A549 (cell line): ENCODE measurements around the gene ENAH. TPM values are rescaled to one million over a fixed set of nuclear protein-coding genes. Genes with fewer than 3 reads are reported as not detected.
A peak's percentile ranks its signal among the peaks of the same experiment; 100 is the strongest.

Experiments used
- ATAC-seq, 2 experiments: fragments of 200-7000 bp in 1 of 2; fragments of >200 bp in 1 of 2; cut with Nextera tagmentation in 1 of 2; cut with Tn5 transposase in 1 of 2; 3 replicates each; pipeline versions ENCODE4 v1.8.0 to v1.9.1; 2018 to 2020; ENCODE audit warnings: mild to moderate bottlenecking in 1 of 2, moderate library complexity in 1 of 2
- CTCF ChIA-PET: fragments of 300-600 bp; sonication (Branson Sonifier 250); formaldehyde crosslinking; extraction: SDS; loops from one replicate; lab custom pipeline; 2021; ENCODE audit warnings: antibody characterized with exemption, inconsistent platforms; lab: Yijun Ruan, JAX
- POLR2A ChIA-PET: fragments of 350-600 bp; formaldehyde crosslinking; extraction: SDS; loops from one replicate; lab custom pipeline; 2021; ENCODE audit warnings: antibody characterized with exemption, inconsistent platforms; lab: Yijun Ruan, JAX
- DNase-seq, 2 experiments: peaks; one replicate each; pipeline versions ENCODE4 v3.0.0 to v3.0.0-alpha.2; 2011 to 2016; ENCODE audit warnings: low read depth in 1 of 2, low spot score in 1 of 2
- FAIRE-seq: peaks from 2 replicates; lab custom pipeline; 2011; peaks lifted over from hg19 to GRCh38; lab: Jason Lieb, UNC
- H3K27ac ChIP-seq, 2 experiments: fragments of >200 bp; sonication (Bioruptor Twin); formaldehyde crosslinking; 3 replicates each; pipeline ENCODE4 v1.5.1; 2016 to 2017
- H3K4me1 ChIP-seq: fragments of >200 bp; sonication (Bioruptor Twin); formaldehyde crosslinking; 3 replicates; pipeline ENCODE4 v1.6.1; 2016
- H3K4me2 ChIP-seq: fragments of >200 bp; sonication (Bioruptor Twin); formaldehyde crosslinking; 3 replicates; pipeline ENCODE4 v1.6.1; 2016
- H3K4me3 ChIP-seq: fragments of >200 bp; sonication (Bioruptor Twin); formaldehyde crosslinking; 3 replicates; pipeline ENCODE4 v1.5.1; 2016
- H3K9me3 ChIP-seq: fragments of >200 bp; sonication (Bioruptor Twin); formaldehyde crosslinking; 3 replicates; pipeline ENCODE4 v1.6.1; 2016
- BHLHE40 ChIP-seq: IDR thresholded peaks from 2 replicates; pipeline ENCODE4 v1.6.1; 2012; ENCODE audit warnings: low read depth, low read length, inconsistent platforms
- CHD4 ChIP-seq: fragments of 200-600 bp; sonication (generic); IDR thresholded peaks from 2 replicates; pipeline ENCODE4 v1.6.1; 2016; ENCODE audit warnings: antibody characterized with exemption, mild to moderate bottlenecking, borderline replicate concordance
- HOXB13 ChIP-seq: fragments of 250-450 bp; sonication (Bioruptor Pico); IDR thresholded peaks from 2 replicates; pipeline ENCODE4 v1.5.0; 2020; ENCODE audit warnings: low read depth, mild to moderate bottlenecking, moderate library complexity
- JUN ChIP-seq, 2 experiments: fragments of >200 bp; sonication (Bioruptor Twin); formaldehyde crosslinking; IDR thresholded peaks; 2 replicates in 1 of 2; 3 replicates in 1 of 2; pipeline ENCODE4 v1.6.1; 2016 to 2017
- JUNB ChIP-seq: fragments of >200 bp; sonication (Bioruptor Twin); formaldehyde crosslinking; IDR thresholded peaks from 2 replicates; pipeline ENCODE4 v1.6.1; 2016
- KDM1A ChIP-seq: fragments of 200-600 bp; sonication (generic); IDR thresholded peaks from 2 replicates; pipeline ENCODE4 v1.6.1; 2016; ENCODE audit warnings: low read depth, mild to moderate bottlenecking
- KDM5A ChIP-seq: fragments of 200-600 bp; sonication (generic); IDR thresholded peaks from 2 replicates; pipeline ENCODE4 v1.6.1; 2016; ENCODE audit warnings: antibody characterized with exemption, mild to moderate bottlenecking
- MAFK ChIP-seq: fragments of 450-650 bp; IDR thresholded peaks from 2 replicates; pipeline ENCODE4 v1.6.1; 2014; ENCODE audit not compliant: partially characterized antibody
- NFE2L2 ChIP-seq: fragments of 150-350 bp; conservative IDR thresholded peaks from 2 replicates; pipeline ENCODE4 v1.6.1; 2014; ENCODE audit warnings: low read length
- POLR2A ChIP-seq: IDR thresholded peaks from 2 replicates; pipeline ENCODE4 v1.6.1; 2012; ENCODE audit warnings: mild to moderate bottlenecking, low read length
- RAD21 ChIP-seq, 2 experiments: fragments of >200 bp in 1 of 2; sonication (Bioruptor Twin) in 1 of 2; formaldehyde crosslinking in 1 of 2; IDR thresholded peaks in 1 of 2; conservative IDR thresholded peaks in 1 of 2; 2 replicates in 1 of 2; 3 replicates in 1 of 2; pipeline ENCODE4 v1.6.1; 2012 to 2018; ENCODE audit warnings: inconsistent platforms in 1 of 2
- RARB ChIP-seq: fragments of 250-450 bp; sonication (Bioruptor Pico); IDR thresholded peaks from 2 replicates; pipeline ENCODE4 v1.8.0; 2021; ENCODE audit warnings: mild to moderate bottlenecking, moderate library complexity
- RCOR1 ChIP-seq: fragments of 150-350 bp; IDR thresholded peaks from 2 replicates; pipeline ENCODE4 v1.6.1; 2014; ENCODE audit warnings: antibody characterized with exemption, low read length, low read depth
- RFX5 ChIP-seq: fragments of 450-650 bp; IDR thresholded peaks from 2 replicates; pipeline ENCODE4 v1.7.1; 2014; ENCODE audit warnings: antibody characterized with exemption, mild to moderate bottlenecking, moderate library complexity
- SMC3 ChIP-seq: fragments of >200 bp; sonication (Bioruptor Twin); formaldehyde crosslinking; IDR thresholded peaks from 3 replicates; pipeline ENCODE4 v1.6.1; 2018; ENCODE audit warnings: inconsistent platforms
- SREBF2 ChIP-seq: fragments of 450-650 bp; IDR thresholded peaks from 2 replicates; pipeline ENCODE4 v1.6.1; 2014; ENCODE audit warnings: mild to moderate bottlenecking, moderate library complexity
- TFCP2L1 ChIP-seq: fragments of 250-450 bp; sonication (Bioruptor Pico); IDR thresholded peaks from 2 replicates; pipeline ENCODE4 v1.5.0; 2021; ENCODE audit warnings: mild to moderate bottlenecking
- TP53 ChIP-seq: fragments of 250-450 bp; sonication (Bioruptor Pico); IDR thresholded peaks from 2 replicates; pipeline ENCODE4 v1.5.0; 2021; ENCODE audit warnings: mild to moderate bottlenecking, moderate library complexity
- ZC3H11A ChIP-seq: fragments of 450-650 bp; IDR thresholded peaks from 2 replicates; pipeline ENCODE4 v1.6.1; 2014; ENCODE audit warnings: antibody characterized with exemption, mild to moderate bottlenecking
- ZNF302 ChIP-seq: fragments of 250-450 bp; sonication (Bioruptor Pico); IDR thresholded peaks from 2 replicates; pipeline ENCODE4 v1.9.0; 2021; ENCODE audit warnings: inconsistent platforms, mild to moderate bottlenecking, moderate library complexity
- ZSCAN20 ChIP-seq: fragments of 250-450 bp; sonication (Bioruptor Pico); IDR thresholded peaks from 2 replicates; pipeline ENCODE4 v1.8.0; 2022; ENCODE audit warnings: mild to moderate bottlenecking, moderate library complexity
- WGBS: methylation state at CpG from one replicate; pipeline ENCODE4 v1.1.6; 2017; ENCODE audit errors: missing lambda C conversion rate; 5-methylcytosine and 5-hydroxymethylcytosine counted together
- polyA plus RNA-seq, 4 experiments: library from polyadenylated mRNA; depleted of rRNA in 3 of 4; stranded (reverse); fragments of >200 nt; fragmentation: RNase III in 1 of 4; extraction: RNeasy Plus Mini Kit Qiagen cat#74134 plus additional on column Dnase treatment in 1 of 4; gene quantifications; 2 replicates in 3 of 4; 3 replicates in 1 of 4; pipeline ENCODE4 v1.2.3, GENCODE V29; 2011 to 2017
- TF ChIP-seq, protein P1 (sequence below): fragments of 250-450 bp; sonication (Bioruptor Pico); IDR thresholded peaks from 2 replicates; pipeline ENCODE4 v1.5.0; 2021; ENCODE audit warnings: mild to moderate bottlenecking, moderate library complexity, borderline replicate concordance
- TF ChIP-seq, protein P2 (sequence below): fragments of 150-350 bp; IDR thresholded peaks from 2 replicates; pipeline ENCODE4 v1.6.1; 2014; ENCODE audit warnings: low read depth, mild to moderate bottlenecking, low read length
- TF ChIP-seq, protein P3 (sequence below): fragments of 200-600 bp; sonication (generic); IDR thresholded peaks from 2 replicates; pipeline ENCODE4 v1.6.1; 2016; ENCODE audit warnings: antibody characterized with exemption, mild to moderate bottlenecking, moderate library complexity
- TF ChIP-seq, protein P4 (sequence below): fragments of >200 bp; sonication (Bioruptor Twin); formaldehyde crosslinking; IDR thresholded peaks from 2 replicates; pipeline ENCODE4 v1.6.1; 2016

ENAH gene
- polyA plus RNA-seq, 2 of the 4 experiments (the other 2 are of a cell fraction), result 142 to 155 TPM

DNA sequence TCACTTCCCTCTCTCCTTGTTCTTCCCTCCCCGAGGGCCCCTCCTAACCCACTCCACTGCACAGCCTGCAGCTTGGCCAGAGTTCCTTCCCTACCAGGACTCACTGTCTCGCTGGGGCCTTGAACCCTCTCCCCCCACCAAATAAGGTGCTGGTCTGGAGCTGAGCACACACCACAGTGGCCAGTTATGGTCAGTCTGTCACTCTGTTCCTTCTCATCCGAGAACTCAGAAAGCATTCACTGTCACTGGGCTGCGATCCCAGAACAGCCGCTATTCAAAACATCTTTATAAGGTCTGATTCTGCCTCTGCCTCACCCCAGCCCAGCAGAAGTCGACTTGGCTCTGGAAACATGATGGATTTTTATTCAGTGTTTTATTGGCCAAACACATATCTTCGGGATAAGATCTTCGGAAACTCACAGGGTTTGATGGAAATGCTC lies 205.3 kb downstream of the ENAH start:
- no peak for FAIRE-seq
- TF ChIP-seq ZNF302 (CRISPR knock-in tag), result no peak
- TF ChIP-seq, protein P1, sequence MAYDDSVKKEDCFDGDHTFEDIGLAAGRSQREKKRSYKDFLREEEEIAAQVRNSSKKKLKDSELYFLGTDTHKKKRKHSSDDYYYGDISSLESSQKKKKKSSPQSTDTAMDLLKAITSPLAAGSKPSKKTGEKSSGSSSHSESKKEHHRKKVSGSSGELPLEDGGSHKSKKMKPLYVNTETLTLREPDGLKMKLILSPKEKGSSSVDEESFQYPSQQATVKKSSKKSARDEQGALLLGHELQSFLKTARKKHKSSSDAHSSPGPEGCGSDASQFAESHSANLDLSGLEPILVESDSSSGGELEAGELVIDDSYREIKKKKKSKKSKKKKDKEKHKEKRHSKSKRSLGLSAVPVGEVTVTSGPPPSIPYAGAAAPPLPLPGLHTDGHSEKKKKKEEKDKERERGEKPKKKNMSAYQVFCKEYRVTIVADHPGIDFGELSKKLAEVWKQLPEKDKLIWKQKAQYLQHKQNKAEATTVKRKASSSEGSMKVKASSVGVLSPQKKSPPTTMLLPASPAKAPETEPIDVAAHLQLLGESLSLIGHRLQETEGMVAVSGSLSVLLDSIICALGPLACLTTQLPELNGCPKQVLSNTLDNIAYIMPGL (CRISPR knock-in tag), result no peak
- no peak for TF ChIP-seq HOXB13 (CRISPR knock-in tag)
- TF ChIP-seq, protein P2, sequence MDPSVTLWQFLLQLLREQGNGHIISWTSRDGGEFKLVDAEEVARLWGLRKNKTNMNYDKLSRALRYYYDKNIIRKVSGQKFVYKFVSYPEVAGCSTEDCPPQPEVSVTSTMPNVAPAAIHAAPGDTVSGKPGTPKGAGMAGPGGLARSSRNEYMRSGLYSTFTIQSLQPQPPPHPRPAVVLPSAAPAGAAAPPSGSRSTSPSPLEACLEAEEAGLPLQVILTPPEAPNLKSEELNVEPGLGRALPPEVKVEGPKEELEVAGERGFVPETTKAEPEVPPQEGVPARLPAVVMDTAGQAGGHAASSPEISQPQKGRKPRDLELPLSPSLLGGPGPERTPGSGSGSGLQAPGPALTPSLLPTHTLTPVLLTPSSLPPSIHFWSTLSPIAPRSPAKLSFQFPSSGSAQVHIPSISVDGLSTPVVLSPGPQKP, result no peak
- TF ChIP-seq, protein P3, sequence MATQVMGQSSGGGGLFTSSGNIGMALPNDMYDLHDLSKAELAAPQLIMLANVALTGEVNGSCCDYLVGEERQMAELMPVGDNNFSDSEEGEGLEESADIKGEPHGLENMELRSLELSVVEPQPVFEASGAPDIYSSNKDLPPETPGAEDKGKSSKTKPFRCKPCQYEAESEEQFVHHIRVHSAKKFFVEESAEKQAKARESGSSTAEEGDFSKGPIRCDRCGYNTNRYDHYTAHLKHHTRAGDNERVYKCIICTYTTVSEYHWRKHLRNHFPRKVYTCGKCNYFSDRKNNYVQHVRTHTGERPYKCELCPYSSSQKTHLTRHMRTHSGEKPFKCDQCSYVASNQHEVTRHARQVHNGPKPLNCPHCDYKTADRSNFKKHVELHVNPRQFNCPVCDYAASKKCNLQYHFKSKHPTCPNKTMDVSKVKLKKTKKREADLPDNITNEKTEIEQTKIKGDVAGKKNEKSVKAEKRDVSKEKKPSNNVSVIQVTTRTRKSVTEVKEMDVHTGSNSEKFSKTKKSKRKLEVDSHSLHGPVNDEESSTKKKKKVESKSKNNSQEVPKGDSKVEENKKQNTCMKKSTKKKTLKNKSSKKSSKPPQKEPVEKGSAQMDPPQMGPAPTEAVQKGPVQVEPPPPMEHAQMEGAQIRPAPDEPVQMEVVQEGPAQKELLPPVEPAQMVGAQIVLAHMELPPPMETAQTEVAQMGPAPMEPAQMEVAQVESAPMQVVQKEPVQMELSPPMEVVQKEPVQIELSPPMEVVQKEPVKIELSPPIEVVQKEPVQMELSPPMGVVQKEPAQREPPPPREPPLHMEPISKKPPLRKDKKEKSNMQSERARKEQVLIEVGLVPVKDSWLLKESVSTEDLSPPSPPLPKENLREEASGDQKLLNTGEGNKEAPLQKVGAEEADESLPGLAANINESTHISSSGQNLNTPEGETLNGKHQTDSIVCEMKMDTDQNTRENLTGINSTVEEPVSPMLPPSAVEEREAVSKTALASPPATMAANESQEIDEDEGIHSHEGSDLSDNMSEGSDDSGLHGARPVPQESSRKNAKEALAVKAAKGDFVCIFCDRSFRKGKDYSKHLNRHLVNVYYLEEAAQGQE, result no peak
- no peak for TF ChIP-seq TFCP2L1 (CRISPR knock-in tag)
- TF ChIP-seq RCOR1, result no peak
- TF ChIP-seq JUNB, result no peak
- no peak for TF ChIP-seq ZSCAN20 (CRISPR knock-in tag)
- no peak for TF ChIP-seq RARB (CRISPR knock-in tag)
- TF ChIP-seq MAFK, result no peak
- TF ChIP-seq JUN (IDR thresholded peaks at IDR 0.05), result no peak
- TF ChIP-seq NFE2L2, result no peak
- no peak for TF ChIP-seq ZC3H11A
- no peak for TF ChIP-seq BHLHE40
- TF ChIP-seq, all 56 proteins: peak for 0
- CTCF ChIA-PET, result interaction anchor here (2.0 to 2.2 kb wide), 2 partner anchors 20 to 27 kb away, joined by 5 to 14 read pairs; partner anchors contain the start of gene LBR
- ATAC-seq (no peak), DNase-seq (no peak)
- Histone ChIP-seq H3K9me3 (no peaks in the 10 kb centered on the region), H3K4me3 (no peak overlapping the region), H3K4me2 (no peak overlapping the region), H3K27ac (peak overlapping the region in 1 of 2 experiments; percentile 84; a peak in 3 of 6 replicates), H3K4me1 (peaks cover 31% of the 10 kb centered on the region)
- 84% methylated on average over 8 of the region's 8 CpGs for WGBS
- POLR2A ChIA-PET, result no interaction called here

DNA sequence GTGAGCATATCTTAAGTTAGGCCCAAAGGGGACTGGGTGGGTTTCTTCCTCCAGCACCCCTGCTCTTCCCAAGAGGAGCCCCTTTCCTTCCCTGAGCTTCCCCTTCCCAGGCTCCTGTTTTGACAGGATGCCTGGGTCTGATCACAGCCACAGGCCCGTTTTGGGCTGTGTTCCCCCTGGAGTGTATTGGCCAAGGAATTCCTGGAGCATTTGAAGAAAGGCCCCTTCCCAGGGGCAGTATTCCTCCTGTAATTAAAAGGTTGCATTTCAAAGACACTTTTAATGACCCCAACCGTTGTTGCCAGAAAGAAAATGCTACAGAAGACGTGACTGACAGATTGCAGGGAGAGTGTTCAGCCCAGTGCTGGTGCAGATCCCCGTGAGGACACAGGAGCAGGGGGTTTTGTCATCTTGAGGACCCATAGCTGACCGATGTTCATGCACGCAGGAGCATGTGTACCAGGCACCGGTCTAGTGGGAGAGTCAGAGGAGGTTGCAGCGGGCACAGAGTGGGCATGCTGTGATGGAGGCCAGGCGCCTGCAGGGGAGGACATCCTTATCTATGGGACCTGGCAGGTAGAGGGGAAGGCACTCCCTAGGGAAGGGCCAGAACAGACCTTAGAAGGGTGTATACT lies 205.8 kb downstream of the ENAH start:
- Histone ChIP-seq H3K4me3 (no peak overlapping the region), H3K4me1 (peaks cover 32% of the 10 kb centered on the region), H3K4me2 (no peak overlapping the region), H3K9me3 (no peaks in the 10 kb centered on the region), H3K27ac (peak overlapping the region in 1 of 2 experiments; percentile 84; a peak in 3 of 6 replicates)
- CTCF ChIA-PET, result interaction anchor here (0.8 to 1.5 kb wide), 3 partner anchors 19 to 541 kb away, joined by 3 read pairs; partner anchors contain the start of gene LBR
- DNase-seq, result no peak
- TF ChIP-seq RCOR1 (no peak), CHD4 (no peak), JUN (IDR thresholded peaks at IDR 0.05) (no peak), RAD21 (conservative IDR thresholded peaks at IDR 0.05 in 1 of 2, IDR thresholded peaks at IDR 0.05 in 1 of 2) (no peak), NFE2L2 (no peak), KDM5A (no peak), SMC3 (no peak), RFX5 (no peak), POLR2A (no peak), SREBF2 (no peak), TP53 (CRISPR knock-in tag) (no peak), KDM1A (no peak)
- TF ChIP-seq, protein P4, sequence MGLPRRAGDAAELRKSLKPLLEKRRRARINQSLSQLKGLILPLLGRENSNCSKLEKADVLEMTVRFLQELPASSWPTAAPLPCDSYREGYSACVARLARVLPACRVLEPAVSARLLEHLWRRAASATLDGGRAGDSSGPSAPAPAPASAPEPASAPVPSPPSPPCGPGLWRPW, result no peak
- POLR2A ChIA-PET, result no interaction called here
- 80% methylated on average over 9 of the region's 9 CpGs for WGBS
- ATAC-seq, result 0 out of 6 replicates have a peak, but pooled peaks of 1 of the 2 experiments have one; percentile 6
- FAIRE-seq, result no peak
